ES-I3 (cell line): ENCODE results near the gene MPHOSPH6.
"Not testable (repeated sequence)": the region's sequence is repeated elsewhere in the genome, so short reads cannot be mapped to it uniquely, and the experiment has no call there.

Experiments
- H3K36me3 ChIP-seq: 2 replicates; pipeline ENCODE4 v1.6.1; 2013; ENCODE audit warnings: mild to moderate bottlenecking, low read length, control low read depth, moderate library complexity; ENCODE audit not compliant: insufficient read depth
- H3K4me1 ChIP-seq: 2 replicates; pipeline ENCODE4 v1.6.1; 2013; ENCODE audit warnings: mild to moderate bottlenecking, control low read depth, low read length; ENCODE audit not compliant: insufficient read depth
- H3K9ac ChIP-seq: 2 replicates; pipeline ENCODE4 v1.6.1; 2013; ENCODE audit warnings: low read depth, mild to moderate bottlenecking, low read length, moderate library complexity
- H3K9me3 ChIP-seq: 2 replicates; pipeline ENCODE4 v1.6.1; 2013; ENCODE audit warnings: mild to moderate bottlenecking, low read length, moderate library complexity; ENCODE audit not compliant: control insufficient read depth, insufficient read depth

The MPHOSPH6 gene

DNA sequence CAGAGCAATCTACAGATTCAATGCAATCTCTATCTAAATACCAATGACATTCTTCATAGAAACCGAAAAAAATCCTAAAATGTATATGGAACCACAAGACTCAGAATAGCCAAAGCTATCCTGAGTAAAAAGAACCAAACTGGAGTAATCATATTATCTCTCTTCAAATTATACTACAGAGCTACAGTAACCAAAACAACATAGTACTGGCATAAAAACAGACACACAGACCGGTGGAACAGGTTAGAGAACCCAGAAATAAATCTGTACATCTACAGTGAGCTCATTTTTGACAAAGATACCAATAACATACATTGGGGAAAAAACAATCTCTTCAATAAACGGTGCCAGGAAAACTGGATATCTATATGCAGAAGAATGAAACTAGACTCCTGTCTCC, 45.4 kb downstream of the MPHOSPH6 start:
- H3K9ac ChIP-seq = no peak overlapping the region
- no peaks in the 10 kb centered on the region for H3K36me3 ChIP-seq
- H3K4me1 ChIP-seq = no peaks in the 10 kb centered on the region
- no peaks in the 10 kb centered on the region for H3K9me3 ChIP-seq

DNA sequence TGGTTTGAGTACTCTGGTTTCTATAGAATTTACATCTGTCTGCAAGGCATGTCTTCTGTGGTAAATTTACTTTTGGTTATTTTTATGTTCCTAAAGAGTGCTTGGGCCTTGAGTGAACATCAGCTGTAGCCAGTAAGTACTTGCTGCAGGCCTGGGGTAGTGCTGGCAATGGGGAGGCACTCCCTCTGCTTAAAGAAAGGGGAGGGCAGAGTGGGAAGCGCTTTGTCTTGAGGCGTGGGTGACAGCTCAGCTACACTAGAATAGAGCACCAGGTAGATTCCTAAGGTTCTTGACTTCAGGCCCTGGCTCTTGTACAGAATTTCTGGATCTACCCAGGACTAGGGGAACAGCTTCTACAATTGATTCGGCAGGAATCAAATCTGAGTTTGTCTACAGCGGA, 50.6 kb downstream of the MPHOSPH6 start:
- Histone ChIP-seq H3K36me3 (no peaks in the 10 kb centered on the region), H3K9ac (no peak overlapping the region), H3K4me1 (no peaks in the 10 kb centered on the region), H3K9me3 (no peaks in the 10 kb centered on the region)

DNA sequence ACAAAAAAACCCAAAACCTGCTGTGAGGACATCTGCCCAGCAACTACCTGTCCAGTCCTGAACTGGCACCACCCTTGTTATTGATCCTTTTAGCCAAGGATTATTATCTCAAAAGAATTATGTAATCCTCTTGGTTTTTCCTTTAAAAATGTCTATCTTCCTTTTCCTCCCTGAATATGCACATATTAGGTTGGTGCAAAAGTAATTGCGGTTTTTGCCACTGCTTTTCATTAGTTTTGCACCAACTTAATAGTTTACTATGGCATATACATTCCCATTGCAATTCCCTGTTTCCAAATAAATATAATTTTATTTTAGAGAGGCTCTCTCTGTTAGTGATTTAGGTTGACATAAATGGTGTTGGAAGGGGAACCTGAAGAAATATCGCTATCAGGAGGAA, 51.3 kb downstream of the MPHOSPH6 start:
- Histone ChIP-seq H3K4me1 (no peaks in the 10 kb centered on the region), H3K9me3 (no peaks in the 10 kb centered on the region), H3K9ac (no peak overlapping the region), H3K36me3 (no peaks in the 10 kb centered on the region)

DNA sequence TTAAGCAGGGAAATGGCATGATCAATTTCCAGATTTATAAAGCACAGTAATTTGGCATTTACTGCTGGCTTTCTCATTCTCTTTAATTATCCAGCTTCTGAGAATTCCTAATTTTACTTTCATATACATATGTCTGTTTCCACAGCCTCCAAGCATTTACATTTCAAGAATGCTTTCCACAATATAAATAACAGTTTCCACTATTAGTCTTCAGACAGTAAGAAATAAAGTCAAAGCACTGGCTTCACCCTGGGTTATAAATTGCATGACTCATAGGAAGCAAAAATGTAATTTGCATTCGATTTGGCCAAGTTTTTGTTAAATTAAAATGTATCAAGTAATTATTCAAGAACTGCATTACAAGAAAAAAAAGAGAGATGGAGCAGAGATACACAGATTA, 53.5 kb downstream of the MPHOSPH6 start:
- no peaks in the 10 kb centered on the region for H3K36me3 ChIP-seq
- no peaks in the 10 kb centered on the region for H3K9me3 ChIP-seq
- no peaks in the 10 kb centered on the region for H3K4me1 ChIP-seq
- no peak overlapping the region for H3K9ac ChIP-seq

DNA sequence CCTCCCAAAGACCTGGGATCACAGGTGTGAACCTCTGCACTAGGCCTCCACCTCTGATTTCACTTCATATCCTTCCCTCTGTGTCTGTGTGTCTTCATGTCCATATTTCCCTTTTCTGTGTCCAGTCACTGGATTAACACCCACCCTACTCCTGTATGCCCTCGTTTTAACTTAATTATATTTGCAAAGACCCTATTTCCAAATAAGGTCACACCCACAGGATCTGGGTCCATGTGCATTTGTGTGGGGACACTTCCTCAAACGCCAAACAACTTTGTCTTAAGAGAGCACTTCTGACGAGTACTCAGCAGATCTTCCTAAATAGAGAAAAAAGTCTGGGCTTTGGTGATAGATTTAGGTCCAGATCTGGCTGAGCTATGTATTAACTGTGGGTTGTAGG, 56.3 kb downstream of the MPHOSPH6 start:
- Histone ChIP-seq H3K9ac (no peak overlapping the region), H3K36me3 (no peaks in the 10 kb centered on the region), H3K4me1 (no peaks in the 10 kb centered on the region), H3K9me3 (no peaks in the 10 kb centered on the region)

DNA sequence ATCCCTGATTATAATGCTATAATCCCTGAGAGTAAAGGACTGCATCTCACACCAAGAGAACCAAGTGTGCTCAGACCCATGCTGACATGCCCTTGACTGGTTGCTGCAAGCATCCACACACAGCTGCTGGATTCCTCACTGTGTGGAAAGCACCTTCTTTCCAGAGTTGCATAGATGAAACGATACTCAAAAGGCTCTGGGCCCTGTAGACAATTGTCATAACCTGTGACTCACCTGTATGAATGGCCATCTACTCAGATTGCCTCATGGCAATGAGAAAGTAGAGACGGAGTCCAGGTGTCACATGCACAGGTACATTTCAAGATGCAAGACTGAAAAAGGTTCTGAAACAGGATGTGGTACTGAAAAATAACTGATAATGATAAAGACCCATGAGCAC, 58.1 kb downstream of the MPHOSPH6 start:
- H3K36me3 ChIP-seq = no peaks in the 10 kb centered on the region
- H3K4me1 ChIP-seq = no peaks in the 10 kb centered on the region
- no peak overlapping the region for H3K9ac ChIP-seq
- H3K9me3 ChIP-seq = no peaks in the 10 kb centered on the region

DNA sequence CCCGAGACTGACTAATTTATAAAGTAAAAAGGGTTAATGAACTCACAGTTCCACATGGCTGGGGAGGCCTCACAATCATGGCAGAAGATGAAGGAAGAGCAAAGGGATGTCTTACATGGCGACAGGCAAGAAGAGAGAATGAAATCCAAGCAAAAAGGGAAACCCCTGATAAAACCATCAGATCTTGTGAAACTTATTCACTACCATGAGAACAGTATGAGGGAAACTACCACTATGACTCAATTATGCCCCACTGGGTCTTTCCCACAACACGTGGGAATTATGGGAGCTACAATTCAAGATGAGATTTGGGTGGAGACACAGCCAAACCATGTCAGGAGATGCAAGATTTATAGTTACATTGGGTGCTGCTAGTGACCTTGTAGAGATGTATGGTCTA, 60.8 kb downstream of the MPHOSPH6 start:
- not testable (repeated sequence) for H3K36me3 ChIP-seq, H3K9ac ChIP-seq, H3K4me1 ChIP-seq, H3K9me3 ChIP-seq

DNA sequence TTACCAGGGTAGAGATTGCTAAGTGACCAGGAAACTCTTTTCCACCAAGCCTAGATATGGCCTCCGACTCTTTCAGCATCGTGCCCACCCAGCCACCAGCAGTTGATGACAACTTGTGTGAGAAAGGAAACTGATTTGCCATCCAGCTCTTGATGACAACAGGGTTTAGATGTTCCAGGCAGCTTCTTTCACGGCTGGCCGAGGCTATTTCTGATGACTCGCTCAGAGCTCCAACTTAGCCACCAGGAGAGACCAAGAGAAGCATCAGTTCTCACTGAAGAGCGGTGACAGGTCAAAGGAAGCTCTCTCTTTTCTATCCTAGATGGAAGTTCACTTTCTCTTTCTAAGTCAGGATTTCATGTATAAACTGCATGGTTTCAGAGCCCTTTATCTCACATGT, 61.2 kb downstream of the MPHOSPH6 start:
- no peaks in the 10 kb centered on the region for H3K9me3 ChIP-seq

DNA sequence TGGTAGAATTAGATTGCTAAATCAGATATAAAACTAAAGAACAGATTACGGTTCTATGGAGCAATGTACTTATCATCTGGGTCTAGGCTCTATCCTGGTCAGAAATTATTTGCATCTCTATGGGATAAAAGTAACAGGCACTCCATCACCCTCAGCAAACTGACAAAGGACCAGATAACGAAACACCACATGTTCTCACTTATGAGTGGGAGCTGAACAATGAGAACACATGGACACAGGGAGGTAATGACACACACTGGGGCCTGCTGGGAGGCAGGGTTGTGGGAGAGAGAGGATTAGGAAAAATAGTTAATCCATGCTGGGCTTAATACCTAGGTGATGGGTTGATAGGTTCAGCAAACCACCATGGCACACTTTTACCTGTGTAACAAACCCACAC, 61.9 kb downstream of the MPHOSPH6 start:
- H3K36me3 ChIP-seq = no peaks in the 10 kb centered on the region
- H3K9me3 ChIP-seq = no peaks in the 10 kb centered on the region
- H3K9ac ChIP-seq = no peak overlapping the region
- H3K4me1 ChIP-seq = no peaks in the 10 kb centered on the region

More for the DNA sequence above, 61.2 kb downstream of the MPHOSPH6 start:
- no peaks in the 10 kb centered on the region for H3K4me1 ChIP-seq
- no peak overlapping the region for H3K9ac ChIP-seq
- H3K36me3 ChIP-seq = no peaks in the 10 kb centered on the region

DNA sequence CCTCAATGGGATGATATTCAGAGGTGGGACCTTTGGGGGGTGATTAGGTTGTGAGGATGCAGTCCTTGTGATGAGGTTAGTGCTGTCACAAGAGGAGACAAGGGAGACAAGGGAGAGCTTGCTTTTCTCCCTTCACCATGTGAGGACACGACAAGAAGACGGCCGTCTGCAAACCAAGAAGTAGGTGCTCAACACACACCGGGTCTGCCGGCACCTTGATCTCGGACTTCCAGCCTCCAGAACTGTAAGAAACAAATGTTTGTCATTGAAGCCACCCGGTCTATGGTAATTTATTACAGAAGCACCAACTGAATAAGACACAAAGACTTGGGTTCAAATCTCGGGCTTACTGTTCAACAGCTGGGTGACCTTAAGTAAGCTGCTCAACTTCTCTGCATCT, 64.9 kb downstream of the MPHOSPH6 start:
- Histone ChIP-seq H3K36me3 (no peaks in the 10 kb centered on the region), H3K9me3 (no peaks in the 10 kb centered on the region), H3K4me1 (no peaks in the 10 kb centered on the region), H3K9ac (no peak overlapping the region)
